K562 (cell line): ENCODE results near the gene AKT1S1. TPM values are rescaled to one million over a fixed set of nuclear protein-coding genes. Genes with fewer than 3 reads are reported as not detected.

Source experiments
- CBX1 ChIP-seq: sonication (generic); IDR thresholded peaks from 2 replicates; pipeline ENCODE4 v1.6.1; 2016; ENCODE audit warnings: antibody characterized with exemption, low read depth, mild to moderate bottlenecking
- CBX3 ChIP-seq, 2 experiments: IDR thresholded peaks; 1 replicate in 1 of 2; 2 replicates in 1 of 2; pipeline ENCODE4 v1.6.1; 2012; ENCODE audit warnings: inconsistent platforms in 2 of 2, low read length in 2 of 2, borderline replicate concordance in 1 of 2, control low read depth in 1 of 2
- CC2D1A ChIP-seq: fragments of 450-650 bp; IDR thresholded peaks from 2 replicates; pipeline ENCODE4 v1.6.1; 2017; ENCODE audit warnings: mild to moderate bottlenecking
- CLOCK ChIP-seq: fragments of 250-450 bp; sonication (Bioruptor Pico); IDR thresholded peaks from 2 replicates; pipeline ENCODE4 v1.4.0; 2020; ENCODE audit warnings: mild to moderate bottlenecking, moderate library complexity, borderline replicate concordance
- DDX20 ChIP-seq: fragments of 450-650 bp; IDR thresholded peaks from 2 replicates; pipeline ENCODE4 v1.6.1; 2016; ENCODE audit warnings: missing genetic modification characterization, low read depth, mild to moderate bottlenecking, missing compliant biosample characterization, moderate library complexity
- ELF2 ChIP-seq: fragments of 250-450 bp; sonication (Bioruptor Pico); IDR thresholded peaks from 2 replicates; pipeline ENCODE4 v1.5.0; 2021; ENCODE audit warnings: mild to moderate bottlenecking
- FOXP4 ChIP-seq: sonication (generic); formaldehyde crosslinking; IDR thresholded peaks from 2 replicates; pipeline ENCODE4 v1.8.0; 2022; ENCODE audit warnings: mild to moderate bottlenecking, missing genetic modification reagents, borderline replicate concordance
- GABPB2 ChIP-seq: fragments of 250-450 bp; sonication (Bioruptor Pico); conservative IDR thresholded peaks from 2 replicates; pipeline ENCODE4 v1.5.1; 2021; ENCODE audit warnings: mild to moderate bottlenecking
- KLF1 ChIP-seq: fragments of 450-650 bp; IDR thresholded peaks from 2 replicates; pipeline ENCODE4 v1.6.1; 2016; ENCODE audit warnings: missing genetic modification characterization, missing compliant biosample characterization
- LEF1 ChIP-seq: fragments of 450-650 bp; IDR thresholded peaks from 2 replicates; pipeline ENCODE4 v1.6.1; 2016; ENCODE audit warnings: mild to moderate bottlenecking
- MYBL2 ChIP-seq, 2 experiments: fragments of 450-650 bp in 1 of 2; sonication (generic) in 1 of 2; formaldehyde crosslinking in 1 of 2; IDR thresholded peaks; 2 replicates each; pipeline versions ENCODE4 v1.6.1 to v1.8.1; 2017 to 2022; ENCODE audit warnings: borderline replicate concordance in 1 of 2, inconsistent platforms in 1 of 2, low read depth in 1 of 2, mild to moderate bottlenecking in 1 of 2, missing genetic modification reagents in 1 of 2, moderate library complexity in 1 of 2
- RBM17 ChIP-seq: fragments of 200-400 bp; formaldehyde crosslinking; IDR thresholded peaks from 2 replicates; pipeline ENCODE4 v1.6.1; 2017; ENCODE audit warnings: low read depth, mild to moderate bottlenecking, low read length, borderline replicate concordance
- SP2 ChIP-seq: IDR thresholded peaks from 2 replicates; pipeline ENCODE4 v1.6.1; 2011; ENCODE audit warnings: mild to moderate bottlenecking, low read depth, low read length, moderate library complexity; ENCODE audit not compliant: poor library complexity, severe bottlenecking; ENCODE audit errors: extremely low read depth
- TAF15 ChIP-seq: fragments of 200-400 bp; formaldehyde crosslinking; IDR thresholded peaks from 2 replicates; pipeline ENCODE4 v1.6.1; 2017; ENCODE audit warnings: mild to moderate bottlenecking, low read depth, low read length, moderate library complexity
- TEAD1 ChIP-seq, 2 experiments: fragments of 450-650 bp in 1 of 2; sonication (generic) in 1 of 2; formaldehyde crosslinking; IDR thresholded peaks; 2 replicates each; pipeline versions ENCODE4 v1.4.0 to v1.8.0; 2020 to 2022; ENCODE audit warnings: mild to moderate bottlenecking in 2 of 2, missing genetic modification reagents in 1 of 2
- ZBTB34 ChIP-seq: fragments of 250-450 bp; sonication (Bioruptor Pico); IDR thresholded peaks from 2 replicates; pipeline ENCODE4 v1.8.0; 2021; ENCODE audit warnings: mild to moderate bottlenecking, moderate library complexity
- ZNF133 ChIP-seq: fragments of 250-450 bp; sonication (Bioruptor Pico); IDR thresholded peaks from 2 replicates; pipeline ENCODE4 v1.4.0; 2020; ENCODE audit warnings: mild to moderate bottlenecking
- ZNF384 ChIP-seq: IDR thresholded peaks from 2 replicates; pipeline ENCODE4 v1.6.1; 2012; ENCODE audit warnings: low read depth, low read length, improper control_type of control experiment
- ZNF75A ChIP-seq: fragments of 450-650 bp; formaldehyde crosslinking; IDR thresholded peaks from 2 replicates; pipeline ENCODE4 v1.4.0; 2020; ENCODE audit warnings: mild to moderate bottlenecking
- polyA plus RNA-seq, 8 experiments: library from polyadenylated mRNA; depleted of rRNA in 4 of 8; stranded (reverse) in 5 of 8; unstranded in 3 of 8; fragments of >200 nt; fragmentation: Nextera tagmentation in 2 of 8; fragmentation: Illumina TruSeq in 1 of 8; extraction: Ambion mirVana in 2 of 8; extraction: Trizol in 1 of 8; gene quantifications; 2 replicates each; pipeline versions ENCODE4 v1.2.1 to v1.2.3, GENCODE V29; 2011 to 2014; ENCODE audit warnings: inconsistent platforms in 1 of 8, missing spikeins in 1 of 8
- total RNA-seq, 7 experiments: library from RNA; depleted of rRNA in 6 of 7; stranded (reverse); fragments of >200 nt in 6 of 7; fragmentation: Illumina TruSeq in 2 of 7; extraction: Trizol in 2 of 7; gene quantifications; 2 replicates each; pipeline versions ENCODE4 v1.2.1 to v1.2.3, GENCODE V29; 2011 to 2021; ENCODE audit warnings: low replicate concordance in 1 of 7

The AKT1S1 gene
- total and polyA plus RNA-seq, 9 of the 15 experiments (the other 6 are each of a cell fraction or from before 2014, with no cell fraction given) = 1.2 to 50.3 (median 17.1) TPM

- TF ChIP-seq TAF15 (no peak), FOXP4 (CRISPR knock-in tag) (no peak), ZNF75A (no peak), KLF1 (tag) (no peak), ZNF133 (CRISPR knock-in tag) (no peak), CBX3 (IDR thresholded peaks at IDR 0.05; ENCODE audit: borderline replicate concordance in 1 of 2, low read length in 2 of 2) (no peak; a peak in 1 of 3 replicates), LEF1 (peak; percentile 48; the same call in 1 of the 2 replicates), DDX20 (tag) (no peak), ELF2 (CRISPR knock-in tag) (no peak), GABPB2 (CRISPR knock-in tag) (no peak), CLOCK (CRISPR knock-in tag) (no peak), SP2 (no peak), TEAD1 (CRISPR knock-in tag; IDR thresholded peaks at IDR 0.05) (peak in 1 of 2 experiments; percentile 46; a peak in 1 of 4 replicates), CBX1 (no peak), MYBL2 (IDR thresholded peaks at IDR 0.05; ENCODE audit: low read depth) (no peak), MYBL2 (CRISPR knock-in tag; IDR thresholded peaks at IDR 0.05; ENCODE audit: borderline replicate concordance) (no peak), ZBTB34 (no peak), RBM17 (no peak), CC2D1A (0 out of 2 replicates have a peak, but pooled peaks have one; percentile 14), ZNF384 (no peak)
Measured at GRCh38 chr19:49847731-49848696, 29.1 kb downstream of the AKT1S1 start (continued).
